ENCODE data around the gene SLC48A1. TPM values are rescaled to one million over a fixed set of nuclear protein-coding genes. Genes with fewer than 3 reads are reported as not detected.

SLC48A1 gene
- total and polyA plus RNA-seq, 10 of the 15 experiments (the other 5 are each of a cell fraction or from before 2014, with no cell fraction given): 1.1 to 4.9 (median 1.9) TPM

DNA sequence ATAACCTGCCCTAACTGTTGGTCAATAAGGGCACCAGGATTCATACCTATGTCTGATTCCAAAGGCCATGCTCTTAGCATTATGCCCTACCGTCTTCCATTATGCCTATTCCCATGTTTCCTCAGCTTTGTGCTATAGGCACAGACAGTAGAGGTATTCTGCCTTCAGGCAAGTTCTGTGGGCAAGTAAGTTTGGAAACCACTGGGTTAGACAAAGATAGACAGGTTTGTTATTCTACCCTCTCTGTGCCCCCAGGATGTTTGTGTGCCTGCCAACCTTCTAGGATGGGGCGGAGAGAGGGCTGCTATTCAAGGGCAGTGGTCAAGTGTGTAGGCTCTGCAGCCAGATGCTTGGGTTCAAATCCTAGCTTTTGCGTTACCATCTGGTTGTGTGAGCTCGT, 18.9 kb upstream of the SLC48A1 start:
- Histone ChIP-seq H3K9ac (ENCODE audit: control insufficient read depth, insufficient read depth, low read length) (no peak overlapping the region), H3K9me3 (replicated peaks; ENCODE audit: control insufficient read depth, insufficient read depth, low read length) (no peaks in the 10 kb centered on the region), H2AFZ (ENCODE audit: control insufficient read depth, low read depth, low read length) (no peak overlapping the region), H3K79me2 (ENCODE audit: control insufficient read depth, insufficient read depth, low read length) (no peaks in the 10 kb centered on the region), H3K4me3 (no peak overlapping the region), H3K36me3 (ENCODE audit: control insufficient read depth in 2 of 2, insufficient read depth in 2 of 2, low read length in 1 of 2) (no peaks in the 10 kb centered on the region), H3K27ac (ENCODE audit: control insufficient read depth, insufficient read depth) (0 out of 2 replicates have a peak overlapping the region, but pooled peaks have one; percentile 76), H3K27me3 (replicated peaks in 1 of 2; ENCODE audit: control insufficient read depth in 2 of 2, insufficient read depth in 2 of 2, low read length in 1 of 2) (no peaks in the 10 kb centered on the region), H3K4me1 (ENCODE audit: control insufficient read depth, insufficient read depth, low read length) (peaks cover 41% of the 10 kb centered on the region), H3K4me2 (ENCODE audit: control insufficient read depth, insufficient read depth) (peak overlapping the region; percentile 82; the same call in 1 of the 2 replicates), H4K20me1 (ENCODE audit: control insufficient read depth, insufficient read depth) (no peaks in the 10 kb centered on the region)
- no peak for TF ChIP-seq CHD1 (IDR thresholded peaks at IDR 0.05; ENCODE audit: low read depth, low read length)
- in situ Hi-C loops (cut with MboI) (no loop called here), intact Hi-C loops (cut with micrococcal nuclease; ENCODE audit: unreplicated experiment) (no loop called here)
- ChIA-PET CTCF (interaction anchor here (1.1 to 14.5 kb wide), 8 partner anchors 10 to 85 kb away, joined by 3 to 507 read pairs (median 20); partner anchors contain the start of gene SLC48A1), SMC1A (ENCODE audit: uncharacterized antibody, unreplicated experiment) (interaction anchor here (2.2 to 12.2 kb wide), 5 partner anchors 9 to 39 kb away, joined by 6 to 277 read pairs (median 15); no protein-coding TSS in a partner anchor), RAD21 (ENCODE audit: unreplicated experiment) (interaction anchor here (1.7 to 12.6 kb wide), 3 partner anchors 12 to 48 kb away, joined by 5 to 237 read pairs (median 83); partner anchors contain the start of genes RPAP3 and SLC48A1), POLR2A (interaction anchor here (1.5 to 2.4 kb wide), 3 partner anchors 10 to 131 kb away, joined by 4 to 14 read pairs (median 5); no protein-coding TSS in a partner anchor)
- BruUV-seq (replicated peaks): no TSS peak
- no peak for DNase-seq (ENCODE audit: low read depth, low spot score)
- FAIRE-seq: peak; percentile 41
- whole genome bisulfite sequencing (ENCODE audit: insufficient coverage, insufficient replicate concordance, low lambda C conversion rate, missing lambda C conversion rate): 96% methylated on average over 4 of the region's 4 CpGs
- ATAC-seq: no peak

DNA sequence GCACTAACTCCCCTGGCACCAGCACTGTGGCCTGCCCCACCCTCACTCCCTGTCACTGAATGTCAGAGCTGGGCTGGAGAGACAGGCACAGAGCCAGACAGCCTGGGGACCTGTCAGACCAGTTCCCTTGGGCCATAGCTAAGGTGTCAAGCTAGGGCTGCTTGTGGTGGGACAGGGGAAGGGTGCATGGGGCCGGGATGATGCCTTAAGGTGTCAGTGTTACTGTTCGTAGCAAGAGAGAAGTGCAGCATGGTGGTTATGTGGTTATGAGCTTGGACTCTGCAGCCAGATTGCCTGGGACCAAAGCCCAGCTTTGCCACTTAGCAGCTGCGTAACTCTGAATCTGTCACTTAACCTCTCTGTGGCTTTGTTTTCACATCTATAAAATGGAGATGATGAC, 18.2 kb upstream of the SLC48A1 start:
- ChIA-PET SMC1A (ENCODE audit: uncharacterized antibody, unreplicated experiment) (interaction anchor here (1.0 to 12.2 kb wide), 12 partner anchors 9 to 101 kb away, joined by 3 to 277 read pairs (median 6); partner anchors contain the start of gene RPAP3), RAD21 (ENCODE audit: unreplicated experiment) (interaction anchor here (0.5 to 12.6 kb wide), 14 partner anchors 12 to 131 kb away, joined by 3 to 237 read pairs (median 4); partner anchors contain the start of genes ENDOU, RPAP3 and SLC48A1), CTCF (interaction anchor here (0.7 to 14.5 kb wide), 12 partner anchors 11 to 434 kb away, joined by 3 to 507 read pairs (median 14); partner anchors contain the start of genes RPAP3 and SLC48A1), POLR2A (interaction anchor here (0.9 to 2.4 kb wide), 12 partner anchors 8 to 539 kb away, joined by 3 to 14 read pairs (median 4); no protein-coding TSS in a partner anchor)
- Histone ChIP-seq H2AFZ (ENCODE audit: control insufficient read depth, low read depth, low read length) (peak overlapping the region; percentile 75), H3K9me3 (replicated peaks; ENCODE audit: control insufficient read depth, insufficient read depth, low read length) (no peaks in the 10 kb centered on the region), H3K4me1 (ENCODE audit: control insufficient read depth, insufficient read depth, low read length) (peaks cover 46% of the 10 kb centered on the region), H3K79me2 (ENCODE audit: control insufficient read depth, insufficient read depth, low read length) (no peaks in the 10 kb centered on the region), H3K27me3 (replicated peaks in 1 of 2; ENCODE audit: control insufficient read depth in 2 of 2, insufficient read depth in 2 of 2, low read length in 1 of 2) (no peaks in the 10 kb centered on the region), H3K27ac (ENCODE audit: control insufficient read depth, insufficient read depth) (peak overlapping the region; percentile 76), H3K4me3 (no peak overlapping the region), H3K4me2 (ENCODE audit: control insufficient read depth, insufficient read depth) (peak overlapping the region; percentile 82), H3K36me3 (ENCODE audit: control insufficient read depth in 2 of 2, insufficient read depth in 2 of 2, low read length in 1 of 2) (no peaks in the 10 kb centered on the region), H3K9ac (ENCODE audit: control insufficient read depth, insufficient read depth, low read length) (peak overlapping the region; percentile 32; the same call in 1 of the 2 replicates), H4K20me1 (ENCODE audit: control insufficient read depth, insufficient read depth) (no peaks in the 10 kb centered on the region)
- FAIRE-seq (no peak), DNase-seq (ENCODE audit: low read depth, low spot score) (peak; percentile 27), ATAC-seq (peak; percentile 47)
- no TSS peak for BruUV-seq (replicated peaks)
- intact Hi-C loops (cut with micrococcal nuclease; ENCODE audit: unreplicated experiment): loop anchor here (1.0 kb wide), 1 partner anchor 13 kb away; no protein-coding TSS in a partner anchor
- 39% methylated on average over 3 of the region's 3 CpGs for WGBS (ENCODE audit: insufficient coverage, insufficient replicate concordance, low lambda C conversion rate, missing lambda C conversion rate)
- in situ Hi-C loops (cut with MboI): no loop called here
- TF ChIP-seq HDAC2 (IDR thresholded peaks at IDR 0.05) (no peak), SIX5 (IDR thresholded peaks at IDR 0.05; ENCODE audit: low read depth, low read length, severe bottlenecking) (no peak), ZSCAN29 (IDR thresholded peaks at IDR 0.05) (no peak), ESRRA (IDR thresholded peaks at IDR 0.05; ENCODE audit: low read length) (no peak), CREB1 (IDR thresholded peaks at IDR 0.05; ENCODE audit: low read depth) (no peak), MEF2A (IDR thresholded peaks at IDR 0.05; ENCODE audit: insufficient read depth, low read depth, low read length) (no peak), RUNX3 (IDR thresholded peaks at IDR 0.05; ENCODE audit: low read length) (peak; percentile 61), BCL11A (IDR thresholded peaks at IDR 0.05; ENCODE audit: low read depth, low read length) (no peak), RFX5 (IDR thresholded peaks at IDR 0.05; ENCODE audit: low read depth, low read length) (no peak), CEBPB (IDR thresholded peaks at IDR 0.05; ENCODE audit: borderline replicate concordance in 1 of 2, low read depth in 2 of 2, low read length in 2 of 2) (no peak), TARDBP (IDR thresholded peaks at IDR 0.05; ENCODE audit: borderline replicate concordance) (no peak), TAF1 (IDR thresholded peaks at IDR 0.05; ENCODE audit: borderline replicate concordance, low read depth, low read length) (no peak), SUZ12 (IDR thresholded peaks at IDR 0.05; ENCODE audit: unreplicated experiment) (no peak), TCF12 (IDR thresholded peaks at IDR 0.05; ENCODE audit: low read depth, low read length) (0 out of 2 replicates have a peak, but pooled peaks have one; percentile 9)
- TF ChIP-seq, protein P1, sequence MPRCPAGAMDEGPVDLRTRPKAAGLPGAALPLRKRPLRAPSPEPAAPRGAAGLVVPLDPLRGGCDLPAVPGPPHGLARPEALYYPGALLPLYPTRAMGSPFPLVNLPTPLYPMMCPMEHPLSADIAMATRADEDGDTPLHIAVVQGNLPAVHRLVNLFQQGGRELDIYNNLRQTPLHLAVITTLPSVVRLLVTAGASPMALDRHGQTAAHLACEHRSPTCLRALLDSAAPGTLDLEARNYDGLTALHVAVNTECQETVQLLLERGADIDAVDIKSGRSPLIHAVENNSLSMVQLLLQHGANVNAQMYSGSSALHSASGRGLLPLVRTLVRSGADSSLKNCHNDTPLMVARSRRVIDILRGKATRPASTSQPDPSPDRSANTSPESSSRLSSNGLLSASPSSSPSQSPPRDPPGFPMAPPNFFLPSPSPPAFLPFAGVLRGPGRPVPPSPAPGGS (IDR thresholded peaks at IDR 0.05; ENCODE audit: borderline replicate concordance, insufficient read depth, low read depth, low read length, poor library complexity, severe bottlenecking): no peak
- TF ChIP-seq, protein P2, sequence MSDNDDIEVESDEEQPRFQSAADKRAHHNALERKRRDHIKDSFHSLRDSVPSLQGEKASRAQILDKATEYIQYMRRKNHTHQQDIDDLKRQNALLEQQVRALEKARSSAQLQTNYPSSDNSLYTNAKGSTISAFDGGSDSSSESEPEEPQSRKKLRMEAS (IDR thresholded peaks at IDR 0.05; ENCODE audit: low read depth, low read length): 0 out of 2 replicates have a peak, but pooled peaks have one; percentile 21
